HEK293T (cell line): ENCODE measurements around the gene ASB18.

Experiments
- ARNT ChIP-seq: fragments of 450-650 bp; IDR thresholded peaks from 2 replicates; pipeline ENCODE4 v1.6.1; 2017; ENCODE audit warnings: mild to moderate bottlenecking
- BHLHE40 ChIP-seq: fragments of 450-650 bp; IDR thresholded peaks from 2 replicates; pipeline ENCODE4 v1.6.1; 2016; ENCODE audit warnings: mild to moderate bottlenecking, moderate library complexity, borderline replicate concordance
- ELF4 ChIP-seq: fragments of 450-650 bp; IDR thresholded peaks from 2 replicates; pipeline ENCODE4 v1.6.1; 2017; ENCODE audit warnings: antibody characterized with exemption
- FOXK2 ChIP-seq: fragments of 450-650 bp; IDR thresholded peaks from 2 replicates; pipeline ENCODE4 v1.6.1; 2016; ENCODE audit warnings: mild to moderate bottlenecking
- FOXM1 ChIP-seq: fragments of 450-650 bp; IDR thresholded peaks from 2 replicates; pipeline ENCODE4 v1.6.1; 2017; ENCODE audit warnings: mild to moderate bottlenecking, borderline replicate concordance
- HDGF ChIP-seq: fragments of 450-650 bp; IDR thresholded peaks from 2 replicates; pipeline ENCODE4 v1.6.1; 2017; ENCODE audit warnings: antibody characterized with exemption, borderline replicate concordance
- L3MBTL2 ChIP-seq: fragments of 450-650 bp; conservative IDR thresholded peaks from 2 replicates; pipeline ENCODE4 v1.6.1; 2016; ENCODE audit warnings: mild to moderate bottlenecking
- LEF1 ChIP-seq: fragments of 450-650 bp; IDR thresholded peaks from 2 replicates; pipeline ENCODE4 v1.6.1; 2017; ENCODE audit warnings: mild to moderate bottlenecking, borderline replicate concordance
- NFRKB ChIP-seq: fragments of 450-650 bp; IDR thresholded peaks from 2 replicates; pipeline ENCODE4 v1.6.1; 2016; ENCODE audit warnings: mild to moderate bottlenecking, moderate library complexity
- SP1 ChIP-seq: fragments of 450-650 bp; IDR thresholded peaks from 2 replicates; pipeline ENCODE4 v1.6.1; 2017
- SUZ12 ChIP-seq: fragments of 450-650 bp; IDR thresholded peaks from 2 replicates; pipeline ENCODE4 v1.6.1; 2016; ENCODE audit warnings: mild to moderate bottlenecking
- TARDBP ChIP-seq: fragments of 450-650 bp; IDR thresholded peaks from 2 replicates; pipeline ENCODE4 v1.6.1; 2016
- ZNF384 ChIP-seq: fragments of 450-650 bp; IDR thresholded peaks from 2 replicates; pipeline ENCODE4 v1.6.1; 2016
- TF ChIP-seq, protein P1 (sequence below): fragments of 450-650 bp; IDR thresholded peaks from 2 replicates; pipeline ENCODE4 v1.6.1; 2016

DNA sequence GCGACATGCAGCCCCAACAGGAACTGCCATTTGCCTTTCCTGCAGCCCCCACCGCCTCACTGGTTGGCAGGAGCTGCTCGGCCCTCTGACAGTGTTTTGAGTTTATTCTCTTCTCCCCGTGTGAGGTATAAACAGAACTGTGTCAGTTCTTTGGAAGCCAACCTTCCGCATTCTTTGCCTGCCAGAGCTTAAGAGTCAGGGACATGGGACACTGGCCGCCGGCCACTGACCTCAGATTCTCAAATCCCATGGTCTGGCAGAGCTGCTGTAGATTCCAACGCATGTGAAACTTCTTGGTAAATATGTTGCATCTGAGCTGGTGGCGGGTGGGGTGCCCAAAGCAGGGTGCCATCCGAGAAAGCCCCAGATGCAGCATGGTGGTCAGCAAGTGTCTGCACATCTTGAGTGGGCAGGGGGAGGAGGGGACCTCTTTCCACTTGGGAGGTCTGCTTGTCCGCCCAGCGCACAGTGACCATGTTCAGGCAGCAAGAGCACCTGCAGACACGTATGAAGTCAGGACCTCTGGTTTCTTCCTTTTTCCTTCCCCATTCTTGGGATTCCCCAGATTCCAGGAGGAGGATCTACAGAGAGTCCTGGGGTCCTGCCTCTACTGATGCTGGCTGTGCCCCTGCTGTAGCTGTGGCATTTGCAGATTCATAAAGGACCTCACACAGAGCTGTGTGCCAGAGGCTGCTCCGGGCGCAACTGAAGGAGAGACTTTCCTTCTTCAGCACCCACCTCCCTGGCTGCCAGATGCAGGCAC is 23.8 kb downstream of the ASB18 start:
- TF ChIP-seq ARNT, result no peak
- TF ChIP-seq FOXK2, result no peak
- TF ChIP-seq, protein P1, sequence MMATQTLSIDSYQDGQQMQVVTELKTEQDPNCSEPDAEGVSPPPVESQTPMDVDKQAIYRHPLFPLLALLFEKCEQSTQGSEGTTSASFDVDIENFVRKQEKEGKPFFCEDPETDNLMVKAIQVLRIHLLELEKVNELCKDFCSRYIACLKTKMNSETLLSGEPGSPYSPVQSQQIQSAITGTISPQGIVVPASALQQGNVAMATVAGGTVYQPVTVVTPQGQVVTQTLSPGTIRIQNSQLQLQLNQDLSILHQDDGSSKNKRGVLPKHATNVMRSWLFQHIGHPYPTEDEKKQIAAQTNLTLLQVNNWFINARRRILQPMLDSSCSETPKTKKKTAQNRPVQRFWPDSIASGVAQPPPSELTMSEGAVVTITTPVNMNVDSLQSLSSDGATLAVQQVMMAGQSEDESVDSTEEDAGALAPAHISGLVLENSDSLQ, result no peak
- no peak for TF ChIP-seq SP1
- no peak for TF ChIP-seq ZNF384
- TF ChIP-seq SUZ12, result no peak
- TF ChIP-seq L3MBTL2, result no peak
- TF ChIP-seq TARDBP, result no peak
- no peak for TF ChIP-seq BHLHE40
- TF ChIP-seq ELF4, result no peak
- no peak for TF ChIP-seq FOXM1
- no peak for TF ChIP-seq HDGF
- no peak for TF ChIP-seq LEF1
- no peak for TF ChIP-seq NFRKB
